Body of pancreas (tissue), 4 donors: ENCODE data around the gene MEF2D.

ENCODE experiments used
- CTCF ChIP-seq, 7 experiments: fragments of 450-650 bp in 4 of 7; fragments of 200-600 bp in 3 of 7; sonication (generic) in 3 of 7; IDR thresholded peaks; one replicate each; pipeline ENCODE4 v1.5.1; 2016 to 2019; ENCODE audit warnings: antibody characterized with exemption in 7 of 7
- POLR2A ChIP-seq, 3 donors: fragments of 450-650 bp; IDR thresholded peaks; one replicate each; pipeline ENCODE4 v1.6.1; 2016; ENCODE audit warnings: antibody characterized with exemption in 3 of 3, mild to moderate bottlenecking in 2 of 3

DNA sequence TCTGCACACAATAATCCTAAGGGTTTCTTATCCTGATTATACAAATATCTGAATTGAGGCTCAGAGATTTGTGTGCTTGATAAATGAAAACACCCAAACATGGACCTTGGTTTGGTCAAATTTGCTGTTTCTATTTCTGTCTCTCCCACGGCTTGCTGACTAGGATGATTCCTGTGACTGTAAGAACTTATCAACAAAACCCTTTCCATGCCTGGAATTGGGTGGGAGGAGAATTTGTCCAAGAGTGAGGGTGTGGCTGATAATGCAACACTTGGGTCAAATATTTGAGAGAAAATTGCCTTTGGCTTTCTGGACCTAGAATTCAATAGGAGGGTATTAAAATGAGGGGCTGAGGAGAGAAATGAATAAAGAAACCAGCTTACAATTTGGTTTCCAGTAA, 83.6 kb downstream of the MEF2D start:
- TF ChIP-seq POLR2A (IDR thresholded peaks at IDR 0.05) (no peak), CTCF (IDR thresholded peaks at IDR 0.05) (no peak)
